ENCODE data around the gene RENBP.

Gene RENBP

GRCh38 chrX:153937056-153937455, 7.4 kb downstream of the RENBP start (continued):
- TF ChIP-seq, protein P1, sequence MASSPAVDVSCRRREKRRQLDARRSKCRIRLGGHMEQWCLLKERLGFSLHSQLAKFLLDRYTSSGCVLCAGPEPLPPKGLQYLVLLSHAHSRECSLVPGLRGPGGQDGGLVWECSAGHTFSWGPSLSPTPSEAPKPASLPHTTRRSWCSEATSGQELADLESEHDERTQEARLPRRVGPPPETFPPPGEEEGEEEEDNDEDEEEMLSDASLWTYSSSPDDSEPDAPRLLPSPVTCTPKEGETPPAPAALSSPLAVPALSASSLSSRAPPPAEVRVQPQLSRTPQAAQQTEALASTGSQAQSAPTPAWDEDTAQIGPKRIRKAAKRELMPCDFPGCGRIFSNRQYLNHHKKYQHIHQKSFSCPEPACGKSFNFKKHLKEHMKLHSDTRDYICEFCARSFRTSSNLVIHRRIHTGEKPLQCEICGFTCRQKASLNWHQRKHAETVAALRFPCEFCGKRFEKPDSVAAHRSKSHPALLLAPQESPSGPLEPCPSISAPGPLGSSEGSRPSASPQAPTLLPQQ (tag by site-specific recombination; IDR thresholded peaks at IDR 0.05) = no peak
- TF ChIP-seq ZBTB17 (tag by site-specific recombination; IDR thresholded peaks at IDR 0.05) = no peak
- no peak for TF ChIP-seq ZBTB48 (tag by site-specific recombination; IDR thresholded peaks at IDR 0.05)
- TF ChIP-seq, protein P2, sequence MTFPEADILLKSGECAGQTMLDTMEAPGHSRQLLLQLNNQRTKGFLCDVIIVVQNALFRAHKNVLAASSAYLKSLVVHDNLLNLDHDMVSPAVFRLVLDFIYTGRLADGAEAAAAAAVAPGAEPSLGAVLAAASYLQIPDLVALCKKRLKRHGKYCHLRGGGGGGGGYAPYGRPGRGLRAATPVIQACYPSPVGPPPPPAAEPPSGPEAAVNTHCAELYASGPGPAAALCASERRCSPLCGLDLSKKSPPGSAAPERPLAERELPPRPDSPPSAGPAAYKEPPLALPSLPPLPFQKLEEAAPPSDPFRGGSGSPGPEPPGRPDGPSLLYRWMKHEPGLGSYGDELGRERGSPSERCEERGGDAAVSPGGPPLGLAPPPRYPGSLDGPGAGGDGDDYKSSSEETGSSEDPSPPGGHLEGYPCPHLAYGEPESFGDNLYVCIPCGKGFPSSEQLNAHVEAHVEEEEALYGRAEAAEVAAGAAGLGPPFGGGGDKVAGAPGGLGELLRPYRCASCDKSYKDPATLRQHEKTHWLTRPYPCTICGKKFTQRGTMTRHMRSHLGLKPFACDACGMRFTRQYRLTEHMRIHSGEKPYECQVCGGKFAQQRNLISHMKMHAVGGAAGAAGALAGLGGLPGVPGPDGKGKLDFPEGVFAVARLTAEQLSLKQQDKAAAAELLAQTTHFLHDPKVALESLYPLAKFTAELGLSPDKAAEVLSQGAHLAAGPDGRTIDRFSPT (tag by site-specific recombination; IDR thresholded peaks at IDR 0.05) = no peak
- TF ChIP-seq ZSCAN30 (tag by site-specific recombination; IDR thresholded peaks at IDR 0.05) = no peak
- TF ChIP-seq, protein P3, sequence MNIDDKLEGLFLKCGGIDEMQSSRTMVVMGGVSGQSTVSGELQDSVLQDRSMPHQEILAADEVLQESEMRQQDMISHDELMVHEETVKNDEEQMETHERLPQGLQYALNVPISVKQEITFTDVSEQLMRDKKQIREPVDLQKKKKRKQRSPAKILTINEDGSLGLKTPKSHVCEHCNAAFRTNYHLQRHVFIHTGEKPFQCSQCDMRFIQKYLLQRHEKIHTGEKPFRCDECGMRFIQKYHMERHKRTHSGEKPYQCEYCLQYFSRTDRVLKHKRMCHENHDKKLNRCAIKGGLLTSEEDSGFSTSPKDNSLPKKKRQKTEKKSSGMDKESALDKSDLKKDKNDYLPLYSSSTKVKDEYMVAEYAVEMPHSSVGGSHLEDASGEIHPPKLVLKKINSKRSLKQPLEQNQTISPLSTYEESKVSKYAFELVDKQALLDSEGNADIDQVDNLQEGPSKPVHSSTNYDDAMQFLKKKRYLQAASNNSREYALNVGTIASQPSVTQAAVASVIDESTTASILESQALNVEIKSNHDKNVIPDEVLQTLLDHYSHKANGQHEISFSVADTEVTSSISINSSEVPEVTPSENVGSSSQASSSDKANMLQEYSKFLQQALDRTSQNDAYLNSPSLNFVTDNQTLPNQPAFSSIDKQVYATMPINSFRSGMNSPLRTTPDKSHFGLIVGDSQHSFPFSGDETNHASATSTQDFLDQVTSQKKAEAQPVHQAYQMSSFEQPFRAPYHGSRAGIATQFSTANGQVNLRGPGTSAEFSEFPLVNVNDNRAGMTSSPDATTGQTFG (tag by site-specific recombination; IDR thresholded peaks at IDR 0.05; ENCODE audit: borderline replicate concordance) = no peak
- TF ChIP-seq ZNF23 (tag by site-specific recombination; IDR thresholded peaks at IDR 0.05; ENCODE audit: borderline replicate concordance) = no peak
- peak; percentile 58; the same call in 1 of the 2 replicates for TF ChIP-seq KLF7 (tag by site-specific recombination; IDR thresholded peaks at IDR 0.05; ENCODE audit: borderline replicate concordance)
- TF ChIP-seq ZNF433 (tag by site-specific recombination; IDR thresholded peaks at IDR 0.05; ENCODE audit: low read depth) = peak; percentile 98
- peak; percentile 64; the same call in 1 of the 2 replicates for TF ChIP-seq ZNF18 (tag by site-specific recombination; IDR thresholded peaks at IDR 0.05)
- peak; percentile 93; the same call in 1 of the 2 replicates for TF ChIP-seq ZNF138 (tag by site-specific recombination; IDR thresholded peaks at IDR 0.05; ENCODE audit: borderline replicate concordance)
- no peak for TF ChIP-seq ZNF626 (tag by site-specific recombination; IDR thresholded peaks at IDR 0.05)
- no peak for TF ChIP-seq ZNF510 (tag by site-specific recombination; IDR thresholded peaks at IDR 0.05; ENCODE audit: insufficient replicate concordance)
- no peak for TF ChIP-seq ZFHX2 (tag by site-specific recombination; conservative IDR thresholded peaks at IDR 0.05)
- no peak for TF ChIP-seq ZNF521 (tag by site-specific recombination; IDR thresholded peaks at IDR 0.05)
- peak; percentile 87; the same call in 1 of the 2 replicates for TF ChIP-seq ZNF19 (tag by site-specific recombination; IDR thresholded peaks at IDR 0.05; ENCODE audit: low read depth)
- TF ChIP-seq ZNF76 (tag by site-specific recombination; IDR thresholded peaks at IDR 0.05; ENCODE audit: borderline replicate concordance, low read depth) = no peak
- TF ChIP-seq ZFP69B (tag by site-specific recombination; IDR thresholded peaks at IDR 0.05) = no peak
- TF ChIP-seq ZNF658 (tag by site-specific recombination; IDR thresholded peaks at IDR 0.05) = no peak
- TF ChIP-seq ZNF292 (tag by site-specific recombination; IDR thresholded peaks at IDR 0.05; ENCODE audit: borderline replicate concordance, low read depth) = peak; percentile 76; the same call in 1 of the 2 replicates
- TF ChIP-seq, protein P4, sequence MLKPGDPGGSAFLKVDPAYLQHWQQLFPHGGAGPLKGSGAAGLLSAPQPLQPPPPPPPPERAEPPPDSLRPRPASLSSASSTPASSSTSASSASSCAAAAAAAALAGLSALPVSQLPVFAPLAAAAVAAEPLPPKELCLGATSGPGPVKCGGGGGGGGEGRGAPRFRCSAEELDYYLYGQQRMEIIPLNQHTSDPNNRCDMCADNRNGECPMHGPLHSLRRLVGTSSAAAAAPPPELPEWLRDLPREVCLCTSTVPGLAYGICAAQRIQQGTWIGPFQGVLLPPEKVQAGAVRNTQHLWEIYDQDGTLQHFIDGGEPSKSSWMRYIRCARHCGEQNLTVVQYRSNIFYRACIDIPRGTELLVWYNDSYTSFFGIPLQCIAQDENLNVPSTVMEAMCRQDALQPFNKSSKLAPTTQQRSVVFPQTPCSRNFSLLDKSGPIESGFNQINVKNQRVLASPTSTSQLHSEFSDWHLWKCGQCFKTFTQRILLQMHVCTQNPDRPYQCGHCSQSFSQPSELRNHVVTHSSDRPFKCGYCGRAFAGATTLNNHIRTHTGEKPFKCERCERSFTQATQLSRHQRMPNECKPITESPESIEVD (tag by site-specific recombination; IDR thresholded peaks at IDR 0.05) = no peak
- no peak for TF ChIP-seq ZNF549 (tag by site-specific recombination; IDR thresholded peaks at IDR 0.05)
- TF ChIP-seq ZNF837 (tag by site-specific recombination; IDR thresholded peaks at IDR 0.05) = no peak
- TF ChIP-seq ZFP3 (tag by site-specific recombination; IDR thresholded peaks at IDR 0.05; ENCODE audit: low read depth) = 0 out of 2 replicates have a peak, but pooled peaks have one; percentile 53
- TF ChIP-seq ZNF174 (tag by site-specific recombination; IDR thresholded peaks at IDR 0.05) = no peak
- no peak for TF ChIP-seq ZNF133 (tag by site-specific recombination; IDR thresholded peaks at IDR 0.05)
- TF ChIP-seq ZNF48 (tag by site-specific recombination; IDR thresholded peaks at IDR 0.05) = no peak
- TF ChIP-seq, protein P5, sequence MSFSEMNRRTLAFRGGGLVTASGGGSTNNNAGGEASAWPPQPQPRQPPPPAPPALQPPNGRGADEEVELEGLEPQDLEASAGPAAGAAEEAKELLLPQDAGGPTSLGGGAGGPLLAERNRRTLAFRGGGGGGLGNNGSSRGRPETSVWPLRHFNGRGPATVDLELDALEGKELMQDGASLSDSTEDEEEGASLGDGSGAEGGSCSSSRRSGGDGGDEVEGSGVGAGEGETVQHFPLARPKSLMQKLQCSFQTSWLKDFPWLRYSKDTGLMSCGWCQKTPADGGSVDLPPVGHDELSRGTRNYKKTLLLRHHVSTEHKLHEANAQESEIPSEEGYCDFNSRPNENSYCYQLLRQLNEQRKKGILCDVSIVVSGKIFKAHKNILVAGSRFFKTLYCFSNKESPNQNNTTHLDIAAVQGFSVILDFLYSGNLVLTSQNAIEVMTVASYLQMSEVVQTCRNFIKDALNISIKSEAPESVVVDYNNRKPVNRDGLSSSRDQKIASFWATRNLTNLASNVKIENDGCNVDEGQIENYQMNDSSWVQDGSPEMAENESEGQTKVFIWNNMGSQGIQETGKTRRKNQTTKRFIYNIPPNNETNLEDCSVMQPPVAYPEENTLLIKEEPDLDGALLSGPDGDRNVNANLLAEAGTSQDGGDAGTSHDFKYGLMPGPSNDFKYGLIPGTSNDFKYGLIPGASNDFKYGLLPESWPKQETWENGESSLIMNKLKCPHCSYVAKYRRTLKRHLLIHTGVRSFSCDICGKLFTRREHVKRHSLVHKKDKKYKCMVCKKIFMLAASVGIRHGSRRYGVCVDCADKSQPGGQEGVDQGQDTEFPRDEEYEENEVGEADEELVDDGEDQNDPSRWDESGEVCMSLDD (tag by site-specific recombination; IDR thresholded peaks at IDR 0.05) = no peak
